DOHH2 (cell line): ENCODE results near the gene HIVEP1.

Experiments used
- H3F3A ChIP-seq: fragments of 200-600 bp; sonication (generic), shearing (Covaris generic); 2 replicates; pipeline ENCODE4 v1.6.0; 2016; ENCODE audit warnings: antibody characterized with exemption, mild to moderate bottlenecking; ENCODE audit not compliant: control insufficient read depth, insufficient read depth
- H3K27ac ChIP-seq: fragments of 200-600 bp; sonication (generic); 2 replicates; pipeline ENCODE4 v1.5.1; 2014; ENCODE audit warnings: low read depth, mild to moderate bottlenecking, low read length, moderate library complexity
- H3K27me3 ChIP-seq: fragments of 200-600 bp; sonication (generic); 2 replicates; pipeline ENCODE4 v1.6.1; 2014; ENCODE audit warnings: mild to moderate bottlenecking, low read length, mixed read lengths; ENCODE audit not compliant: control insufficient read depth
- H3K36me3 ChIP-seq: fragments of 200-600 bp; sonication (generic); 2 replicates; pipeline ENCODE4 v1.6.1; 2014; ENCODE audit warnings: mild to moderate bottlenecking, low read length, moderate library complexity, mixed read lengths; ENCODE audit not compliant: control insufficient read depth
- H3K4me1 ChIP-seq: fragments of 200-600 bp; sonication (generic); 2 replicates; pipeline ENCODE4 v1.6.1; 2014; ENCODE audit warnings: mild to moderate bottlenecking, low read length, mixed read lengths; ENCODE audit not compliant: control insufficient read depth
- H3K4me2 ChIP-seq: fragments of 200-600 bp; sonication (generic); 2 replicates; pipeline ENCODE4 v1.6.0; 2014; ENCODE audit warnings: mild to moderate bottlenecking, low read length, moderate library complexity
- H3K4me3 ChIP-seq: fragments of 200-600 bp; sonication (generic); 2 replicates; pipeline ENCODE4 v1.5.1; 2014; ENCODE audit warnings: mild to moderate bottlenecking, low read length, mixed read lengths
- H3K79me2 ChIP-seq: fragments of 200-600 bp; sonication (generic); 2 replicates; pipeline ENCODE4 v1.6.1; 2014; ENCODE audit warnings: mild to moderate bottlenecking, low read length, mixed read lengths; ENCODE audit not compliant: control insufficient read depth
- H3K9me2 ChIP-seq: fragments of 200-600 bp; sonication (generic); replicated peaks from 2 replicates; pipeline ENCODE4 v1.6.1; 2014; ENCODE audit warnings: mild to moderate bottlenecking, low read length, mixed read lengths; ENCODE audit not compliant: control insufficient read depth
- H3K9me3 ChIP-seq: fragments of 200-600 bp; sonication (generic); 2 replicates; pipeline ENCODE4 v1.6.1; 2014; ENCODE audit warnings: antibody characterized with exemption, low read length, mixed read lengths; ENCODE audit not compliant: control insufficient read depth, insufficient read depth
- H4K20me1 ChIP-seq: fragments of 200-600 bp; sonication (generic); 2 replicates; pipeline ENCODE4 v1.6.0; 2014; ENCODE audit warnings: low read depth, mild to moderate bottlenecking, antibody characterized with exemption, low read length, moderate library complexity; ENCODE audit not compliant: control insufficient read depth, insufficient read depth
- CTCF ChIP-seq: fragments of 200-600 bp; sonication (generic); IDR thresholded peaks from one replicate; pipeline ENCODE4 v1.5.1; 2014; ENCODE audit warnings: antibody characterized with exemption, mild to moderate bottlenecking, low read depth, low read length; ENCODE audit not compliant: poor library complexity, severe bottlenecking
- EZH2phosphoT487 ChIP-seq: fragments of 200-600 bp; sonication (generic); IDR thresholded peaks from 2 replicates; pipeline ENCODE4 v1.6.1; 2017; ENCODE audit warnings: borderline replicate concordance, mild to moderate bottlenecking, antibody characterized with exemption, low read length, moderate library complexity, mixed read lengths

HIVEP1 gene

GRCh38 chr6:12033770-12034169 is 21.7 kb downstream of the HIVEP1 start:
- no peak overlapping the region for H3K4me3 ChIP-seq

GRCh38 chr6:12034349-12034748 is 22.2 kb downstream of the HIVEP1 start:
- Histone ChIP-seq H3K4me2 (no peak overlapping the region), H3K9me2 (no peaks in the 10 kb centered on the region), H3K79me2 (peaks cover 77% of the 10 kb centered on the region), H3K27ac (no peak overlapping the region), H3K4me1 (peaks cover 20% of the 10 kb centered on the region), H3F3A (no peaks in the 10 kb centered on the region), H3K27me3 (no peaks in the 10 kb centered on the region), H4K20me1 (no peaks in the 10 kb centered on the region), H3K36me3 (no peaks in the 10 kb centered on the region), H3K4me3 (no peak overlapping the region), H3K9me3 (no peaks in the 10 kb centered on the region)
- TF ChIP-seq EZH2phosphoT487 (no peak), CTCF (no peak)

More at GRCh38 chr6:12033770-12034169, 21.7 kb downstream of the HIVEP1 start:
- Histone ChIP-seq H3K9me2 (no peaks in the 10 kb centered on the region), H4K20me1 (no peaks in the 10 kb centered on the region), H3K4me1 (peaks cover 20% of the 10 kb centered on the region), H3K27ac (no peak overlapping the region), H3K36me3 (no peaks in the 10 kb centered on the region), H3F3A (no peaks in the 10 kb centered on the region), H3K4me2 (no peak overlapping the region), H3K79me2 (peaks cover 76% of the 10 kb centered on the region), H3K9me3 (no peaks in the 10 kb centered on the region), H3K27me3 (no peaks in the 10 kb centered on the region)
- TF ChIP-seq EZH2phosphoT487: no peak
- TF ChIP-seq CTCF: no peak

GRCh38 chr6:12034837-12035236 is 22.7 kb downstream of the HIVEP1 start:
- Histone ChIP-seq H4K20me1 (no peaks in the 10 kb centered on the region), H3K4me3 (no peak overlapping the region), H3K79me2 (peaks cover 79% of the 10 kb centered on the region), H3K27ac (no peak overlapping the region), H3K9me3 (no peaks in the 10 kb centered on the region), H3K4me2 (no peak overlapping the region), H3K4me1 (peaks cover 20% of the 10 kb centered on the region), H3K9me2 (no peaks in the 10 kb centered on the region), H3F3A (no peaks in the 10 kb centered on the region), H3K27me3 (no peaks in the 10 kb centered on the region), H3K36me3 (no peaks in the 10 kb centered on the region)
- TF ChIP-seq CTCF: no peak
- TF ChIP-seq EZH2phosphoT487: no peak

- no peaks in the 10 kb centered on the region for H3K27me3 ChIP-seq
- no peaks in the 10 kb centered on the region for H3F3A ChIP-seq
- H4K20me1 ChIP-seq: no peaks in the 10 kb centered on the region
- no peaks in the 10 kb centered on the region for H3K36me3 ChIP-seq
- no peaks in the 10 kb centered on the region for H3K9me2 ChIP-seq
- peaks cover 20% of the 10 kb centered on the region for H3K4me1 ChIP-seq
- H3K4me3 ChIP-seq: no peak overlapping the region
- H3K79me2 ChIP-seq: peaks cover 70% of the 10 kb centered on the region
- H3K27ac ChIP-seq: no peak overlapping the region
- no peaks in the 10 kb centered on the region for H3K9me3 ChIP-seq
- H3K4me2 ChIP-seq: peak overlapping the region; percentile 27
- TF ChIP-seq EZH2phosphoT487 (no peak), CTCF (no peak)
Observed at GRCh38 chr6:12036766-12037165, 24.7 kb downstream of the HIVEP1 start.
